Measurements from ENCODE around the gene TMUB2. TPM values are rescaled to one million over a fixed set of nuclear protein-coding genes. Genes with fewer than 3 reads are reported as not detected.

The TMUB2 gene
- total and polyA plus RNA-seq, 2 donors (not counting 1 experiment from before 2014, with no cell fraction given) = 37.3 to 45.4 TPM

- no peak overlapping the region for H3K9ac ChIP-seq (ENCODE audit: insufficient read depth, low read length)
- H3K79me2 ChIP-seq (ENCODE audit: control insufficient read depth, insufficient read depth, low read length) = peaks cover 23% of the 10 kb centered on the region
- H3K4me1 ChIP-seq (ENCODE audit: control insufficient read depth, extremely low read depth, insufficient read depth, low read length) = peaks cover 17% of the 10 kb centered on the region
- no peaks in the 10 kb centered on the region for H3K27me3 ChIP-seq (ENCODE audit: control insufficient read depth, insufficient read depth, low read length)
- no peak overlapping the region for H3K4me2 ChIP-seq (ENCODE audit: extremely low read depth, insufficient read depth, low read length)
- H4K20me1 ChIP-seq (ENCODE audit: control insufficient read depth, extremely low read depth, insufficient read depth, low read length) = no peaks in the 10 kb centered on the region
- no peak overlapping the region for H3K4me3 ChIP-seq (replicated peaks in 1 of 4; ENCODE audit: control extremely low read depth in 1 of 4, insufficient read depth in 1 of 4, low read depth in 3 of 4, low read length in 4 of 4)
- DNase-seq (ENCODE audit: low read depth in 2 of 2) = no peak
- no peak overlapping the region for H2AFZ ChIP-seq (ENCODE audit: low read length)
- H3K9me3 ChIP-seq (ENCODE audit: control insufficient read depth, insufficient read depth, low read depth, low read length) = no peaks in the 10 kb centered on the region
- no peak overlapping the region for H3K27ac ChIP-seq (ENCODE audit: insufficient read depth, low read length)
- peaks cover 45% of the 10 kb centered on the region for H3K36me3 ChIP-seq (ENCODE audit: control insufficient read depth, insufficient read depth, low read length)
- no peak for TF ChIP-seq CTCF (conservative IDR thresholded peaks at IDR 0.05 in 1 of 2, IDR thresholded peaks at IDR 0.05 in 1 of 2; ENCODE audit: low read depth in 1 of 2, low read length in 2 of 2)
- no peak for TF ChIP-seq EZH2 (IDR thresholded peaks at IDR 0.05; ENCODE audit: low read length, missing control alignments)
Observed at GRCh38 chr17:44214230-44214494, 27.4 kb downstream of the TMUB2 start.

- H3K79me2 ChIP-seq (ENCODE audit: control insufficient read depth, insufficient read depth, low read length) = peaks cover 24% of the 10 kb centered on the region
- no peak overlapping the region for H3K4me3 ChIP-seq (replicated peaks in 1 of 4; ENCODE audit: control extremely low read depth in 1 of 4, insufficient read depth in 1 of 4, low read depth in 3 of 4, low read length in 4 of 4)
- no peak for DNase-seq (ENCODE audit: low read depth in 2 of 2)
- peaks cover 40% of the 10 kb centered on the region for H3K36me3 ChIP-seq (ENCODE audit: control insufficient read depth, insufficient read depth, low read length)
- peaks cover 13% of the 10 kb centered on the region for H3K4me1 ChIP-seq (ENCODE audit: control insufficient read depth, extremely low read depth, insufficient read depth, low read length)
- TF ChIP-seq EZH2 (IDR thresholded peaks at IDR 0.05; ENCODE audit: low read length, missing control alignments) (no peak), CTCF (conservative IDR thresholded peaks at IDR 0.05 in 1 of 2, IDR thresholded peaks at IDR 0.05 in 1 of 2; ENCODE audit: low read depth in 1 of 2, low read length in 2 of 2) (no peak)
- no peak overlapping the region for H3K4me2 ChIP-seq (ENCODE audit: extremely low read depth, insufficient read depth, low read length)
- no peaks in the 10 kb centered on the region for H3K9me3 ChIP-seq (ENCODE audit: control insufficient read depth, insufficient read depth, low read depth, low read length)
- H3K9ac ChIP-seq (ENCODE audit: insufficient read depth, low read length) = no peak overlapping the region
- no peaks in the 10 kb centered on the region for H4K20me1 ChIP-seq (ENCODE audit: control insufficient read depth, extremely low read depth, insufficient read depth, low read length)
- no peaks in the 10 kb centered on the region for H3K27me3 ChIP-seq (ENCODE audit: control insufficient read depth, insufficient read depth, low read length)
- H3K27ac ChIP-seq (ENCODE audit: insufficient read depth, low read length) = no peak overlapping the region
- H2AFZ ChIP-seq (ENCODE audit: low read length) = no peak overlapping the region
Observed at GRCh38 chr17:44214896-44215295, 28.1 kb downstream of the TMUB2 start.

- H4K20me1 ChIP-seq (ENCODE audit: control insufficient read depth, extremely low read depth, insufficient read depth, low read length) = no peaks in the 10 kb centered on the region
- peaks cover 29% of the 10 kb centered on the region for H3K79me2 ChIP-seq (ENCODE audit: control insufficient read depth, insufficient read depth, low read length)
- no peak overlapping the region for H2AFZ ChIP-seq (ENCODE audit: low read length)
- peaks cover 8% of the 10 kb centered on the region for H3K4me1 ChIP-seq (ENCODE audit: control insufficient read depth, extremely low read depth, insufficient read depth, low read length)
- H3K4me3 ChIP-seq (replicated peaks in 1 of 4; ENCODE audit: control extremely low read depth in 1 of 4, insufficient read depth in 1 of 4, low read depth in 3 of 4, low read length in 4 of 4) = no peak overlapping the region
- DNase-seq (ENCODE audit: low read depth in 2 of 2) = no peak
- H3K4me2 ChIP-seq (ENCODE audit: extremely low read depth, insufficient read depth, low read length) = no peak overlapping the region
- TF ChIP-seq CTCF (conservative IDR thresholded peaks at IDR 0.05 in 1 of 2, IDR thresholded peaks at IDR 0.05 in 1 of 2; ENCODE audit: low read depth in 1 of 2, low read length in 2 of 2) (no peak), EZH2 (IDR thresholded peaks at IDR 0.05; ENCODE audit: low read length, missing control alignments) (no peak)
- H3K27me3 ChIP-seq (ENCODE audit: control insufficient read depth, insufficient read depth, low read length) = no peaks in the 10 kb centered on the region
- no peak overlapping the region for H3K27ac ChIP-seq (ENCODE audit: insufficient read depth, low read length)
- peaks cover 34% of the 10 kb centered on the region for H3K36me3 ChIP-seq (ENCODE audit: control insufficient read depth, insufficient read depth, low read length)
- no peaks in the 10 kb centered on the region for H3K9me3 ChIP-seq (ENCODE audit: control insufficient read depth, insufficient read depth, low read depth, low read length)
- no peak overlapping the region for H3K9ac ChIP-seq (ENCODE audit: insufficient read depth, low read length)
Observed at GRCh38 chr17:44216173-44216572, 29.4 kb downstream of the TMUB2 start.

All from fibroblast of lung (primary cell).